ENCODE measurements around the gene ATP2A3.

DNA sequence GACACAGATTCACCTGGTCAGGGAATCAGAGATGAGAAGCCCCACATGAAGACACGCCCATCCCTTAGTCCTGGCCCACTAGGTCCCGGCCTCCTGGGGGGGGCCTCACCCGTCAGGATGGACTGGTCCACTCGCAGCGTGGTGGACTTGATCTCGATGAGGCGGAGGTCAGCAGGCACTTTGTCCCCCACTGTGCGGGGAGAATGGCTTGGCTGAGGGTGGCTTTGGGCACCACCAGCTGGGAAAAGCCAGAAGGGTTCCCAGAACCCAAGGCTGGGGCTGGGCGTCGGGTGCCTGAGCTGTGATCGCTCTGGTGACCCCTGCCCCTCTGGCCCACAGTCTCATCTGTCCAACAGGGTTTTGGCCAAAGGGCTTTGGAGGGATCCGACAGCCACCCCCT, 13.7 kb downstream of the ATP2A3 start:
- TF ChIP-seq, protein P1, sequence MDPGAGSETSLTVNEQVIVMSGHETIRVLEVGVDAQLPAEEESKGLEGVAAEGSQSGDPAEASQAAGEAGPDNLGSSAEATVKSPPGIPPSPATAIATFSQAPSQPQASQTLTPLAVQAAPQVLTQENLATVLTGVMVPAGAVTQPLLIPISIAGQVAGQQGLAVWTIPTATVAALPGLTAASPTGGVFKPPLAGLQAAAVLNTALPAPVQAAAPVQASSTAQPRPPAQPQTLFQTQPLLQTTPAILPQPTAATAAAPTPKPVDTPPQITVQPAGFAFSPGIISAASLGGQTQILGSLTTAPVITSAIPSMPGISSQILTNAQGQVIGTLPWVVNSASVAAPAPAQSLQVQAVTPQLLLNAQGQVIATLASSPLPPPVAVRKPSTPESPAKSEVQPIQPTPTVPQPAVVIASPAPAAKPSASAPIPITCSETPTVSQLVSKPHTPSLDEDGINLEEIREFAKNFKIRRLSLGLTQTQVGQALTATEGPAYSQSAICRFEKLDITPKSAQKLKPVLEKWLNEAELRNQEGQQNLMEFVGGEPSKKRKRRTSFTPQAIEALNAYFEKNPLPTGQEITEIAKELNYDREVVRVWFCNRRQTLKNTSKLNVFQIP (CRISPR knock-in tag; IDR thresholded peaks at IDR 0.05; ENCODE audit: borderline replicate concordance, low read depth): no peak
- TF ChIP-seq ZNF8 (CRISPR knock-in tag; IDR thresholded peaks at IDR 0.05) (no peak), ZFP3 (CRISPR knock-in tag; IDR thresholded peaks at IDR 0.05) (no peak), PPARA (CRISPR knock-in tag; IDR thresholded peaks at IDR 0.05; ENCODE audit: borderline replicate concordance) (no peak), ZNF565 (CRISPR knock-in tag; conservative IDR thresholded peaks at IDR 0.05; ENCODE audit: low read depth) (no peak), ZC3H10 (CRISPR knock-in tag; IDR thresholded peaks at IDR 0.05) (no peak), CSDC2 (CRISPR knock-in tag; IDR thresholded peaks at IDR 0.05) (no peak), ARNTL (CRISPR knock-in tag; IDR thresholded peaks at IDR 0.05; ENCODE audit: borderline replicate concordance, low read depth) (no peak), ISL1 (CRISPR knock-in tag; IDR thresholded peaks at IDR 0.05) (no peak), ESRRG (CRISPR knock-in tag; IDR thresholded peaks at IDR 0.05) (no peak), ZFP30 (CRISPR knock-in tag; IDR thresholded peaks at IDR 0.05) (no peak)
- TF ChIP-seq, protein P2, sequence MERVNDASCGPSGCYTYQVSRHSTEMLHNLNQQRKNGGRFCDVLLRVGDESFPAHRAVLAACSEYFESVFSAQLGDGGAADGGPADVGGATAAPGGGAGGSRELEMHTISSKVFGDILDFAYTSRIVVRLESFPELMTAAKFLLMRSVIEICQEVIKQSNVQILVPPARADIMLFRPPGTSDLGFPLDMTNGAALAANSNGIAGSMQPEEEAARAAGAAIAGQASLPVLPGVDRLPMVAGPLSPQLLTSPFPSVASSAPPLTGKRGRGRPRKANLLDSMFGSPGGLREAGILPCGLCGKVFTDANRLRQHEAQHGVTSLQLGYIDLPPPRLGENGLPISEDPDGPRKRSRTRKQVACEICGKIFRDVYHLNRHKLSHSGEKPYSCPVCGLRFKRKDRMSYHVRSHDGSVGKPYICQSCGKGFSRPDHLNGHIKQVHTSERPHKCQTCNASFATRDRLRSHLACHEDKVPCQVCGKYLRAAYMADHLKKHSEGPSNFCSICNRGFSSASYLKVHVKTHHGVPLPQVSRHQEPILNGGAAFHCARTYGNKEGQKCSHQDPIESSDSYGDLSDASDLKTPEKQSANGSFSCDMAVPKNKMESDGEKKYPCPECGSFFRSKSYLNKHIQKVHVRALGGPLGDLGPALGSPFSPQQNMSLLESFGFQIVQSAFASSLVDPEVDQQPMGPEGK (CRISPR knock-in tag; IDR thresholded peaks at IDR 0.05; ENCODE audit: borderline replicate concordance): no peak
- TF ChIP-seq, protein P3, sequence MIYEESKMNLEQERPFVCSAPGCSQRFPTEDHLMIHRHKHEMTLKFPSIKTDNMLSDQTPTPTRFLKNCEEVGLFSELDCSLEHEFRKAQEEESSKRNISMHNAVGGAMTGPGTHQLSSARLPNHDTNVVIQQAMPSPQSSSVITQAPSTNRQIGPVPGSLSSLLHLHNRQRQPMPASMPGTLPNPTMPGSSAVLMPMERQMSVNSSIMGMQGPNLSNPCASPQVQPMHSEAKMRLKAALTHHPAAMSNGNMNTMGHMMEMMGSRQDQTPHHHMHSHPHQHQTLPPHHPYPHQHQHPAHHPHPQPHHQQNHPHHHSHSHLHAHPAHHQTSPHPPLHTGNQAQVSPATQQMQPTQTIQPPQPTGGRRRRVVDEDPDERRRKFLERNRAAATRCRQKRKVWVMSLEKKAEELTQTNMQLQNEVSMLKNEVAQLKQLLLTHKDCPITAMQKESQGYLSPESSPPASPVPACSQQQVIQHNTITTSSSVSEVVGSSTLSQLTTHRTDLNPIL (CRISPR knock-in tag; IDR thresholded peaks at IDR 0.05; ENCODE audit: low read depth): no peak

Measured in SK-N-SH treated with all-trans-retinoic acid at 6 μM for 48 hours (cell line).